Effector CD4-positive, alpha-beta T cell (primary cell): ENCODE measurements around the gene DVL3.

Experiments used
- DNase-seq: peaks from one replicate; pipeline ENCODE4 v3.0.0-alpha.2; 2020

The DVL3 gene

DNA sequence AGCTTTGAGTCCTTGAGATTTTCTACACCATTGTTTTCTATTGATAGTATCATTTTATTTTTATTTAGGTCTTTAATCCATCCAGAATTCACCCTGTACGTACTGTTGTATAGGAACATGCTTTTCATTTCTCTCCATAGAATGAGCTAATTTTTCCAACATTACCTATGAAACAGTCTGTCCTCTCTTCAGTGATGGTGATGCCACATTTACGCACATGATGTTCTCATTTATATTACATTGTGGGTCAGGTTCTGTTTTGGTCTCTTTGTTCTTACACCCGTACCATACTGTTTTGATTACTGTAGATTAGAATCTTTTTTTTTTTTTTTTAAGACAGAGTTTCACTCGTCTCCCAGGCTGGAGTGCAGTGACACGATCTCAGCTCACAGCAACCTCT, 56.5 kb downstream of the DVL3 start:
- no peak for DNase-seq

DNA sequence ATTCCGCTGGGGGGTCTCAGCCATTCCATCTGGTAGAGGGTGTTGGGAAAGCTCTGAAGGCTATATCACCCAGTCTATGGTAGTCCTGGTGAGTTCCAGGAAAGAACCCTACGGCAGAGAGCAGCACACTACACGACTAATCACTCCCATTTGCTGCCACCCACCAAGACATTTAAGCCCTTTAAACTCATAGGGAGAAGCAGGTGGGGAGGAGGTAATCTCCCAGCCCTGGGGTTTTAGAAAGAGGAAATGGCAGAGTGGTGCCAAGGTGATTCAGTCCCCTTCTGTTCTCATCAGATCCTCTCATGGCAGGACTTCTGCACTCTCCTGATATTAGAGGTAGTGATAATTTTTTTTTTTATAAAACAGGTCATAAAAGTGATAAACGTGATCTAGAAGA, 63.6 kb downstream of the DVL3 start:
- no peak for DNase-seq

- DNase-seq = no peak
Measured at GRCh38 chr3:184222521-184222920, 67.3 kb downstream of the DVL3 start.
